GM12801 (cell line): ENCODE measurements around the gene MMRN2.

Source experiments
- TF ChIP-seq, protein P1 (sequence below): IDR thresholded peaks from one replicate; pipeline ENCODE4 v1.5.1; 2011; ENCODE audit warnings: control low read depth; ENCODE audit not compliant: insufficient read length; ENCODE audit errors: extremely low read depth

MMRN2 gene

DNA sequence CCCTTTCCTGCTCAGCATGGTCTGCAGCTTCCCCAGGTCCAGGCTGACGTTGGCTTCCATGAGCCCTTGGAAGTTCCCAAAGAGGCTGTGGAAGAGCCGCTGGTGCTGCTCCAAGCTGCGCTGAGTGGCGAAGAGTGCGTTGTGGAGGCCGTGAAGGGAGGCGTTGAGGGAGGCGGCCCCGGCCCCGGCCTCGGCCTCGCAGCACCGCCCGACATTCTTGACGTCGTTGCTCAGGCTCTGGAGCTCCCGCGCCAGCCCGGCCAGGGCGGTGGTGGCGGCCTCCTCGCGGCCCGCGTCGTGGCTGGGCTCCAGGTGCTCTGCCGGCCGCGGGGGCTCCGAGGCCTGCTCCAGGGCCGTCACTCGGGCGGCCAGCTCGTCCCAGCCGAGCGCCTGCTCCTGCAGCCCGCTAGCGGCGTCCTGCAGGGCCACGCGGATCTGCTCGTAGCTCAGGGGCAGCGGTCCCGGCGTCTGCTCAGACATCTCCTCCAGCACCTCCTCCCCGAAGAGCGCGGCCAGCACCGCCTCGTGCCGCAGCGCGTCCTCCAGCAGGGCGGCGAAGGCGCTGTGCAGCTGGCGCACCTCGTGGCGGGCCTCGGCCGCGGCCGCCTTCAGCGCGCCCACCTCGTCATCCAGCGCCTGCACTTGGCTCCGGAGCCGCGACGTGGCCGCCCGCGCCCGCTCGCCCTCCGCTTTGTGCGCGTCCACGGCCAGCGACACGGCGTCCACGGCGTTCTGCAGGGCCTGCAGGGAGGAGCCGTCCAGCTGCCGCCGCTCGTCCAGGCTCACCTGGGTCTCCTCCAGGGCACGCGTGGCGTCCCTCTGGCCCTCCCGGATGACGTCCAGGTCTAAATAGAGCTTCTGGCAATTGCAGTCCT is 14.7 kb downstream of the MMRN2 start:
- TF ChIP-seq, protein P1, sequence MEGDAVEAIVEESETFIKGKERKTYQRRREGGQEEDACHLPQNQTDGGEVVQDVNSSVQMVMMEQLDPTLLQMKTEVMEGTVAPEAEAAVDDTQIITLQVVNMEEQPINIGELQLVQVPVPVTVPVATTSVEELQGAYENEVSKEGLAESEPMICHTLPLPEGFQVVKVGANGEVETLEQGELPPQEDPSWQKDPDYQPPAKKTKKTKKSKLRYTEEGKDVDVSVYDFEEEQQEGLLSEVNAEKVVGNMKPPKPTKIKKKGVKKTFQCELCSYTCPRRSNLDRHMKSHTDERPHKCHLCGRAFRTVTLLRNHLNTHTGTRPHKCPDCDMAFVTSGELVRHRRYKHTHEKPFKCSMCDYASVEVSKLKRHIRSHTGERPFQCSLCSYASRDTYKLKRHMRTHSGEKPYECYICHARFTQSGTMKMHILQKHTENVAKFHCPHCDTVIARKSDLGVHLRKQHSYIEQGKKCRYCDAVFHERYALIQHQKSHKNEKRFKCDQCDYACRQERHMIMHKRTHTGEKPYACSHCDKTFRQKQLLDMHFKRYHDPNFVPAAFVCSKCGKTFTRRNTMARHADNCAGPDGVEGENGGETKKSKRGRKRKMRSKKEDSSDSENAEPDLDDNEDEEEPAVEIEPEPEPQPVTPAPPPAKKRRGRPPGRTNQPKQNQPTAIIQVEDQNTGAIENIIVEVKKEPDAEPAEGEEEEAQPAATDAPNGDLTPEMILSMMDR, result no peak

DNA sequence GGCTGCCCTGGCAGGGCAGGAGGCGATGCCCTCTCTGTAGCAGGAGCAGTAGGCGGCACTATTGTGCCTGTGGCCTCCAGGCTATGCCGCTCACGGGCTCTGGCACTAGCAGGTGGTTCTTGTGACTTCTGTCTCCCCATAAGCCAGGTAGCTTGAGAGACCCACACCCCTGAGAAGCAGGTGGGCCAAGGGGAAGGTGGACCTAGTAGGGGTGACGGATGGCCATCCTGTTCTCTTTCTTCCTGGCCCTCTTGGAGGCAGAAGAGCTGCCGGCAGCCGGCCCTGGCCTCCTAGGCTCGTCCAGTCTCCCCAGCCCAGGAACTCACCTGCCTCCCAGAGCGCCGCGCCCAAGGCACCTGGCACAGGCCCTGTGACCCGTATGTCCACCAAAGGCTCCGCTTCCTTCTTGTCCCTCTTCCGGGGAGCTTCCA is 15.4 kb downstream of the MMRN2 start:
- TF ChIP-seq, protein P1, result no peak

DNA sequence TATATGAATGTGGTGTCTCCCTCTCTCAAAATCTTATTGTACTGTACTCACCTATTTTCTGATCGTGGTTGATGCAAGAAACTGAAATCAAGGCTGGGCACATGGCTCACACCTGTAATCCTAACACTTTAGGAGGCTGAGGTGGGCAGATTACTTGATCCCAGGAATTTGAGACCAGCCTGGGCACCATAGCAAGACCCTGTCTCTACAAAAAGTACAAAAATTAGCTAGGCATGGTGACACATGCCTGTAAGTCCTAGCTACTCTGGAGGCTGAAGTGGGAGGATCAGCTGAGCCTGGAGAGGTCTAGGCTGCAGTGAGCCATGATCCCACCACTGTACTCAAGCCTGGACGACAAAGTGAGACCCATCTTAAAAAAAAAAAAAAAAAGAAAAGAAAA is 16.0 kb downstream of the MMRN2 start:
- TF ChIP-seq, protein P1, result no peak

DNA sequence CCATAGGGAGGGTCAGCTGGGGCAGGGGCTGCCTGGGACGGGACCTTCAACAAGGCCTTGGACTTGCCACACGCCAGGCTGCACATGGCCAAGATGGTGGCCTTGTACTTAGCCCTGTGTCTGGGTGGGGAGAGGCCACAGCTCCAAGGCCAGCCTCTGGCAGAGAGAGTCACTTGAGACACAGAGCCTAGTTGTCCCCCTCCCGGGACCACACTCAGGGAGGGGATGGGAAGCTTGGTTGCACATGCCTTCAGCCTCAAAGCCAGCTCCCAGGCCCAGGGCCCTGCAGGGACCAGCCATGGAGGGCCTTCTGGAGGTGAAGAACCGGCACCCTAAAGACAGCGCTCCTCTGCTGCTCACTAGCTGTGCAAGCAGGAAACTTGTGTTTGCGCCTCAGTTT is 16.7 kb downstream of the MMRN2 start:
- TF ChIP-seq, protein P1, result no peak

DNA sequence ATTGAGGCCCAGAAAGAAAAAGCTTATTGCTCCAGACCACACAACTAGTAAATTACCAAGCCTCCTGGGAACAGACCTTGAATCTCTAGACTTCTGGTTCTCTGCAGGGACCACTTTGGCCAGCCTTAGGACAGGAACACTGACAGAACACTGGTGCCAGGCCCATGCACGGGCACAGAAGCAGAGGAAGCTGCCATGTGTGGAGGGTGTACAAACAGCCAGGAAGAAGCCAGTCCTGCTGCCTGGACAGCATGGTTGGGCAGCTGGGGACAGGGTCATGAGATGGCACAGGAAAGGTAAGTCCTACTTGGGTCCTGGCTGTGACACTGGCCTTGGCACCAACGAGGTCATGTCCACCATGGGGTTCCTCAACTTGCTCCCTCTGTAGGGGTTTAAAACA is 19.2 kb downstream of the MMRN2 start:
- TF ChIP-seq, protein P1, result no peak

DNA sequence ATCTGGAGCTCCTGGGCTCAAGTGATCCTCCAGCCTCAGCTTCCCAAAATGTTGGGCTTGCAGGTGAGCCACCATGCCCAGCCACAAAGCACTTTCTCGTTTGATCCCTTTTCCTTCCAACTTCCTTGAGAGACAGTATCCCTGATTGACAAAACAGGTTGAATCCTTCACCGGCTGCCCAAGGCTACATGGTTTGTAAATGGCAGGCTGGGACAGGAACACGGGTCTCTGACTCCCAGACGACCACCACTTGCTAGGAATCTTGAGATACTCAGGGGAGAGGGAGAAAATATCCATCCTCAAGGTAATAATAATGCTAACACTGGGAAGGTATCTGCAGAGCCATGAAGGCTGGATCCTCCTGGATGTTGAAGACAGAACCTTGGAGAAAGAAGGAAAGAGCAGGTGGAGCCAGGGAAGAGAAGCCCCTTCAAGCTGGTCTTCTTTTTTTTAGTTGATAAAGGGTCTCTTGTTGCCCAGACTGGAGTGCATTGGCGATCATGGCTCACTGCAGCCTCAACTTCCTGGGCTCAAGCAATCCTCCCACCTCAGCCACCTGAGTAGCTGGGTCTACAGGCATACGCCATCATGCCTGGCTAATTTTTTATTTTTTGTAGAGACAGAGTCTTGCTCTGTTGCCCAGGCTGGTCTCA is 19.8 kb downstream of the MMRN2 start:
- TF ChIP-seq, protein P1, result no peak

DNA sequence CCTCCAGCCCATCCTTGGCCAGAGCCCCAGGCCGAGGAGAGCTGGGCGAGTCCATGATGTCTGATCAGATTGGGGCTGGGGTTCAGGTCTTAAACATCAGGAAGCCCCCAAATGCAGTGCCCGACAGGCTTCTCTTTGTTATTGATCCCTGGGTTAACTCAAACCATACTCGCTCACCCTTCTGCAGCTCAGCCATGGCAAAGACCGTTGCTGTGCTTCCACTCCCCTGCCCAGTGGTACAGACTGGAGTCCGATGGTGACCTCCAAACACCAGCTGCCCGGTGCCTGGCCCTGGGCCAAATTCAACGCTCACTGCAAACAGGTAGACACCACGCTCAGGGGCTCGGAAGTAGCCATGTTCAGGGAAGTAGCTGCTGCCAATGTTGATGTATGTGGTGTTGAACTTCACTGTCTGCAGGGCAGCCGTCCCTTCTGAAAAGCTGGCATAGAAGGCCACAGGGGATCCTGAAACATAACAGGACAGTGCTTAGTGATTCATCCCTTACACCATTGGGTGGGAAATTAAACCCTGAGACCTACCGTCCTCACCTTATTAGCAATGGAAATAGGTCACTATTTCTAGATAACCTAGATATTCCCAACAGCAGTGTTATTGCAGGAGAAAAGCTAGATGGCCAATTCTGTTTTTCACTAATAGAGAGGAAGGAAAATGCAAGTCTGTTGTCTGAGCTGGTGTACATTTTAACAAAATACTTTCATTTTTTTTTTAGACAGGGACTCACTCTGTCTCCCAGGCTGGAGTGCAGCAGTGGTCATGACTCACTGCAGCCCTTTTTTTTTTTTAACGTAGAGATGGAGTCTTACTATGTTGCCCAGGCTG is 20.5 kb downstream of the MMRN2 start:
- TF ChIP-seq, protein P1, result no peak
